Psoas muscle (tissue), 8 donors: ENCODE data around the gene PPP2R2C. TPM values are rescaled to one million over a fixed set of nuclear protein-coding genes. Genes with fewer than 3 reads are reported as not detected.

Experiments
- ATAC-seq, 4 donors: fragments of 200-7000 bp; cut with Tn5 transposase; one replicate each; pipeline ENCODE4 v1.9.1; 2020; ENCODE audit warnings: moderate library complexity in 3 of 4, mild to moderate bottlenecking in 2 of 4
- DNase-seq, 2 donors: peaks; one replicate each; pipeline ENCODE4 v3.0.0-alpha.2; 2020
- H3K27ac ChIP-seq: fragments of 200-600 bp; one replicate; pipeline ENCODE4 v1.8.0; 2022
- H3K27me3 ChIP-seq, 3 donors: fragments of 200-600 bp in 1 of 3; one replicate each; pipeline versions ENCODE4 v1.6.1 to v1.8.0; 2013 to 2022; ENCODE audit warnings: low read length in 2 of 3, mild to moderate bottlenecking in 2 of 3, moderate library complexity in 1 of 3; ENCODE audit not compliant: insufficient read depth in 3 of 3
- H3K36me3 ChIP-seq, 2 donors: fragments of 200-600 bp in 1 of 2; one replicate each; pipeline versions ENCODE4 v1.6.1 to v1.8.0; 2013 to 2022; ENCODE audit warnings: low read depth in 1 of 2, mild to moderate bottlenecking in 1 of 2, moderate library complexity in 1 of 2; ENCODE audit not compliant: insufficient read depth in 1 of 2
- H3K4me1 ChIP-seq: fragments of 200-600 bp; one replicate; pipeline ENCODE4 v1.8.0; 2022
- H3K4me3 ChIP-seq: fragments of 200-600 bp; one replicate; pipeline ENCODE4 v1.8.0; 2022; ENCODE audit warnings: mild to moderate bottlenecking
- H3K9me3 ChIP-seq: fragments of 200-600 bp; one replicate; pipeline ENCODE4 v1.8.0; 2022
- WGBS, 3 donors: extraction: QIAGEN DNeasy Blood & Tissue Kit; methylation state at CpG; one replicate each; pipeline versions ENCODE4 v1.1.6 to v1.1.7; 2013; 5-methylcytosine and 5-hydroxymethylcytosine counted together
- intact Hi-C, 2 donors: fragments of 100-400 bp; cut with DNase I; formaldehyde crosslinking; loops; one replicate each; pipeline versions ENCODE4 v1.11.0 to v1.14.2; 2022
- polyA plus RNA-seq, 3 donors: library from polyadenylated mRNA; stranded (reverse); fragments of 200-250 nt; gene quantifications; one replicate each; pipeline ENCODE4 v1.2.3, GENCODE V29; 2013
- total RNA-seq, 4 donors: library from RNA; stranded (reverse); fragmentation: NEBNext Ultra II Directional in 2 of 4; extraction: Animal tissue kit (Norgen Biotek cat#: 25700) in 2 of 4; gene quantifications; one replicate each; pipeline versions ENCODE4 v1.2.1 to v1.2.4, GENCODE V29; 2021 to 2023
- TF ChIP-seq, protein P1 (sequence below): fragments of 200-600 bp; IDR thresholded peaks from one replicate; pipeline ENCODE4 v1.8.0; 2022; ENCODE audit warnings: antibody characterized with exemption
- donor health status: healthy with polysubstance abuse.
- donor health status: DM: no; HTN: no; CAD: no; lungs with moderate emphysema.
- donor health status: Bipolar disorder and iron deficiency.
- donor health status: healthy.
- donor health status: DM: yes; HTN: yes; CAD: no.
- donor health status: DM: no; HTN: no; CAD: no.
- donor health status: DM: no; HTN: no; CAD: no.
- donor health status: DM: yes; HTN: yes; CAD: no.

PPP2R2C gene
- total and polyA plus RNA-seq, 7 donors, result 0.08 to 3.2 (median 1.2) TPM

DNA sequence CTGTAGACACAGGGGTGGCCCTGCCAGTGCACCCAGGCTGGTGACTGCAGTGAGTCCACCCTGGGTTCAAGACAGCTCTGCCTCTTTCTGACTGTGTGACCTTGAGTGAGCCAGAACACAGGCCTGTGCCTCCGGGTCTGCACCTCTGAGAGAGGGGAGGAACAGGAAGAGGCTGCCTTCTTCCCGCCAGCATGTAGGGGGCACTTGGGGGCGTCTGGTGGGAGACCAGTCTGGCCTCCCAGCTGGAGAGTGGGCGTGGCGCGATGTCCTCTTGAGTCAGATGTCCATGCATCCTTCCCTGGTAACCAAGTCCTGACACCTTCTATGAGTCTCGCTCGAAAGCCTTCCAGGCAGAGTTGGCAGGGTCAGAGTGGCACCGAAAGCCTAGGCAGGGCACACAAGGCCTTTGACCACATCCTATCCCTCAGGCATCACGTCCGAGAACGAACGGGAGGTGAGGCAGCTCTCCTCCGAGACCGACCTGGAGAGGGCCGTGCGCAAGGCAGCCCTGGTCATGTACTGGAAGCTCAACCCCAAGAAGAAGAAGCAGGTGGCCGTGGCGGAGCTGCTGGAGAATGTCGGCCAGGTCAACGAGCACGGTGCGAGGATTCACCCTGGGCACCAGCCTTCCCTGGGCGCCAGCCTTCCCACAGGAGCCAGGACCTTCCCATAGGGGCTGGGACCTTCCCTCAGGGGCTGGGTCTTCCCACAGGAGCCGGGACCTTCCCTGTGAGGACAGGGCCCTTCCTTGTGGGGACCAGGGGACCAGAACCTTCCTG, 181.5 kb downstream of the PPP2R2C start:
- peaks cover 0 to 56% of the 10 kb centered on the region in 2 donors for H3K36me3 ChIP-seq

DNA sequence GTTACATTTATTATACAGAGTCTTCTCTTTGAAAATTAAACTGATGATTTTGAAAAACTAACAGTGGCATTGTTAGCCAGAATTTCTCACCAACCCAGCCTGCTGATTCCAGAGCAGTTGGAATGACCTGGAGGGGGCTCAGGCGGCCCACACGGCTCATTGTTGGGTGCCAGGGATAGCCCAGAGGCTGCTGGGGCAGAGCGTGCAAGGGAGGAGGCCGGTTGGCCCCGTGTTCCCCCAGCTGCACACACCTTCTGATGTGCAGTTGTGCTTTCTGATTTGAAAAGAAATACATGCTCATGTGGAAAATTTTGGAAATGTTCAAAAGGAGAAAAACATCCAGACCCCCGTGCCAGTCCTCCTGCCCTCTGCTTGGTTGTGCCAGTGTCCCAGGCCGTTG, 182.2 kb downstream of the PPP2R2C start:
- Histone ChIP-seq H3K36me3 (peaks cover 0 to 49% of the 10 kb centered on the region in 2 donors), H3K9me3 (no peaks in the 10 kb centered on the region), H3K4me1 (no peaks in the 10 kb centered on the region), H3K4me3 (no peak overlapping the region), H3K27me3 (no peaks in the 10 kb centered on the region), H3K27ac (no peak overlapping the region)
- ATAC-seq (no peak), DNase-seq (peak in 1 of 2 donors; percentile 18)
- intact Hi-C loops, result no loop called here
- 83 to 92% (median 90%) methylated on average over 7 of the region's 7 CpGs for WGBS, 3 donors
- TF ChIP-seq, protein P1, sequence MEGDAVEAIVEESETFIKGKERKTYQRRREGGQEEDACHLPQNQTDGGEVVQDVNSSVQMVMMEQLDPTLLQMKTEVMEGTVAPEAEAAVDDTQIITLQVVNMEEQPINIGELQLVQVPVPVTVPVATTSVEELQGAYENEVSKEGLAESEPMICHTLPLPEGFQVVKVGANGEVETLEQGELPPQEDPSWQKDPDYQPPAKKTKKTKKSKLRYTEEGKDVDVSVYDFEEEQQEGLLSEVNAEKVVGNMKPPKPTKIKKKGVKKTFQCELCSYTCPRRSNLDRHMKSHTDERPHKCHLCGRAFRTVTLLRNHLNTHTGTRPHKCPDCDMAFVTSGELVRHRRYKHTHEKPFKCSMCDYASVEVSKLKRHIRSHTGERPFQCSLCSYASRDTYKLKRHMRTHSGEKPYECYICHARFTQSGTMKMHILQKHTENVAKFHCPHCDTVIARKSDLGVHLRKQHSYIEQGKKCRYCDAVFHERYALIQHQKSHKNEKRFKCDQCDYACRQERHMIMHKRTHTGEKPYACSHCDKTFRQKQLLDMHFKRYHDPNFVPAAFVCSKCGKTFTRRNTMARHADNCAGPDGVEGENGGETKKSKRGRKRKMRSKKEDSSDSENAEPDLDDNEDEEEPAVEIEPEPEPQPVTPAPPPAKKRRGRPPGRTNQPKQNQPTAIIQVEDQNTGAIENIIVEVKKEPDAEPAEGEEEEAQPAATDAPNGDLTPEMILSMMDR, result no peak

More for the DNA sequence above, 181.5 kb downstream of the PPP2R2C start:
- H3K27me3 ChIP-seq, result no peaks in the 10 kb centered on the region
- H3K4me1 ChIP-seq, result no peaks in the 10 kb centered on the region
- H3K9me3 ChIP-seq, result no peaks in the 10 kb centered on the region
- intact Hi-C loops, result no loop called here
- WGBS, 3 donors, result 87 to 94% (median 89%) methylated on average over 25 of the region's 25 CpGs
- TF ChIP-seq, protein P1, result no peak
- no peak for ATAC-seq
- no peak overlapping the region for H3K4me3 ChIP-seq
- no peak overlapping the region for H3K27ac ChIP-seq
- peak in 1 of 2 donors; percentile 49 for DNase-seq

DNA sequence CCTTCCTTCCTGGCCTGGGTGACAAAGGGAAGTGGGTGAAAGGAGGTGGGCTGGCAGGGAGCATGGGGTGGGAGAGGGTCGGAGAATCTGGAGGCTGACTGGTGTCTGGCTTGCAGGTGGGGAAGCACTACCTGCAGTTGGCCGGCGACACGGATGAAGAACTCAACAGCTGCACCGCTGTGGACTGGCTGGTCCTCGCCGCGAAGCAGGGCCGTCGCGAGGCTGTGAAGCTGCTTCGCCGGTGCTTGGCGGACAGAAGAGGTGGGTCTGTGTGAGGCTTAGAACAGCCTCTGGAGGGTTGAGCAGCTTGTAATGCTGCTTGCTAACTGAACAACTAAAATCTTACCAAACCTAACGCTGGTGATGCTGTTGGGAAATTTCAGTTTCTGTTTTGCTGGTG, 183.5 kb downstream of the PPP2R2C start:
- H3K27ac ChIP-seq, result no peak overlapping the region
- H3K36me3 ChIP-seq, result peaks cover 0 to 41% of the 10 kb centered on the region in 2 donors
- no peaks in the 10 kb centered on the region for H3K4me1 ChIP-seq
- no peaks in the 10 kb centered on the region for H3K9me3 ChIP-seq
- WGBS, 3 donors, result 91 to 93% (median 92%) methylated on average over 14 to 15 of the region's 15 CpGs
- H3K4me3 ChIP-seq, result no peak overlapping the region
- TF ChIP-seq, protein P1, result no peak
- no peak for ATAC-seq
- peak in 1 of 2 donors; percentile 28 for DNase-seq
- no peaks in the 10 kb centered on the region for H3K27me3 ChIP-seq
- intact Hi-C loops, result no loop called here

DNA sequence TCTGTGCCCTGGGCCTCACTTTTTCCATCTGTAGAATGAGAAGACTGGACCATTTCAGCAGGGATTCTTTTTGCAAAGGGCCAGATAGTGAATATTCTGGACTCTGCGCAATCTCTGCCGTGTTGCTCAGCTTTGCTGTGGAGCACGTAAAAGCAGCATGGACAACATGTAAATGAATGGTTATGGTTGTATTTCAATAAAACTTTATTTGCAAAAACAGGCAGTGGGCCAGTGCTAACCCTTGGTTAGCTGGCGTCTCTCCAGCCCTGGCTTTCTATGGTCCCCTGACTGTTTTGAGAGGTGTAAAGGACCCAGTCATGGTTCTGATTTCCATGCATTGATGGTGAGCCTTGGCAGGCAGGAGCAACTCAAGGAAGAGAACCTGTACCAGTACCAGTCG, 184.1 kb downstream of the PPP2R2C start:
- H3K9me3 ChIP-seq, result no peaks in the 10 kb centered on the region
- intact Hi-C loops, result no loop called here
- H3K27ac ChIP-seq, result no peak overlapping the region
- H3K36me3 ChIP-seq, result peaks cover 0 to 41% of the 10 kb centered on the region in 2 donors
- DNase-seq, result peak in 1 of 2 donors; percentile 26
- H3K4me3 ChIP-seq, result no peak overlapping the region
- no peaks in the 10 kb centered on the region for H3K4me1 ChIP-seq
- TF ChIP-seq, protein P1, result no peak
- WGBS, 3 donors, result 96 to 97% (median 97%) methylated on average over 5 of the region's 5 CpGs
- H3K27me3 ChIP-seq, result no peaks in the 10 kb centered on the region
- no peak for ATAC-seq
